ENCODE measurements around the gene MAN2A2.
"Not testable (repeated sequence)": the region's sequence is repeated elsewhere in the genome, so short reads cannot be mapped to it uniquely, and the experiment has no call there.

MAN2A2 gene

GRCh38 chr15:90921887-90922286 lies 18.8 kb downstream of the MAN2A2 start:
- no peaks in the 10 kb centered on the region for H3K4me1 ChIP-seq (ENCODE audit: control insufficient read depth, insufficient read depth, low read length)
- H3K9ac ChIP-seq (ENCODE audit: low read depth, low read length), result no peak overlapping the region
- H3K27me3 ChIP-seq (ENCODE audit: control insufficient read depth, insufficient read depth, low read length), result no peaks in the 10 kb centered on the region
- no peak overlapping the region for H3K4me3 ChIP-seq (ENCODE audit: low read depth, low read length)
- no peaks in the 10 kb centered on the region for H3K9me3 ChIP-seq (ENCODE audit: control insufficient read depth, insufficient read depth, low read length)
- H3K36me3 ChIP-seq (ENCODE audit: control insufficient read depth, insufficient read depth, low read length), result peaks cover 9% of the 10 kb centered on the region

- not testable (repeated sequence) for H3K36me3 ChIP-seq (ENCODE audit: control insufficient read depth, insufficient read depth, low read length)
Measured at GRCh38 chr15:90922712-90923322, 19.7 kb downstream of the MAN2A2 start.

GRCh38 chr15:90924375-90924774 lies 21.3 kb downstream of the MAN2A2 start:
- peaks cover 7% of the 10 kb centered on the region for H3K36me3 ChIP-seq (ENCODE audit: control insufficient read depth, insufficient read depth, low read length)
- H3K4me3 ChIP-seq (ENCODE audit: low read depth, low read length), result no peak overlapping the region
- no peaks in the 10 kb centered on the region for H3K9me3 ChIP-seq (ENCODE audit: control insufficient read depth, insufficient read depth, low read length)
- no peaks in the 10 kb centered on the region for H3K4me1 ChIP-seq (ENCODE audit: control insufficient read depth, insufficient read depth, low read length)
- no peaks in the 10 kb centered on the region for H3K27me3 ChIP-seq (ENCODE audit: control insufficient read depth, insufficient read depth, low read length)
- no peak overlapping the region for H3K9ac ChIP-seq (ENCODE audit: low read depth, low read length)

More at GRCh38 chr15:90922712-90923322, 19.7 kb downstream of the MAN2A2 start:
- H3K4me1 ChIP-seq (ENCODE audit: control insufficient read depth, insufficient read depth, low read length); H3K4me3 ChIP-seq (ENCODE audit: low read depth, low read length); H3K9ac ChIP-seq (ENCODE audit: low read depth, low read length); H3K27me3 ChIP-seq (ENCODE audit: control insufficient read depth, insufficient read depth, low read length); H3K9me3 ChIP-seq (ENCODE audit: control insufficient read depth, insufficient read depth, low read length): not testable (repeated sequence)

GRCh38 chr15:90926766-90927165 lies 23.7 kb downstream of the MAN2A2 start:
- H3K27me3 ChIP-seq (ENCODE audit: control insufficient read depth, insufficient read depth, low read length); H3K9ac ChIP-seq (ENCODE audit: low read depth, low read length); H3K36me3 ChIP-seq (ENCODE audit: control insufficient read depth, insufficient read depth, low read length); H3K4me3 ChIP-seq (ENCODE audit: low read depth, low read length); H3K9me3 ChIP-seq (ENCODE audit: control insufficient read depth, insufficient read depth, low read length); H3K4me1 ChIP-seq (ENCODE audit: control insufficient read depth, insufficient read depth, low read length): not testable (repeated sequence)

GRCh38 chr15:90928106-90928505 lies 25.0 kb downstream of the MAN2A2 start:
- H3K27me3 ChIP-seq (ENCODE audit: control insufficient read depth, insufficient read depth, low read length), result not testable (repeated sequence)

GRCh38 chr15:90929246-90930019 lies 26.3 kb downstream of the MAN2A2 start:
- peaks cover 6% of the 10 kb centered on the region for H3K4me1 ChIP-seq (ENCODE audit: control insufficient read depth, insufficient read depth, low read length)
- no peaks in the 10 kb centered on the region for H3K9me3 ChIP-seq (ENCODE audit: control insufficient read depth, insufficient read depth, low read length)
- no peaks in the 10 kb centered on the region for H3K36me3 ChIP-seq (ENCODE audit: control insufficient read depth, insufficient read depth, low read length)
- H3K9ac ChIP-seq (ENCODE audit: low read depth, low read length), result no peak overlapping the region
- H3K4me3 ChIP-seq (ENCODE audit: low read depth, low read length), result no peak overlapping the region
- H3K27me3 ChIP-seq (ENCODE audit: control insufficient read depth, insufficient read depth, low read length), result peaks cover 10% of the 10 kb centered on the region

More at GRCh38 chr15:90928106-90928505, 25.0 kb downstream of the MAN2A2 start:
- H3K9me3 ChIP-seq (ENCODE audit: control insufficient read depth, insufficient read depth, low read length); H3K9ac ChIP-seq (ENCODE audit: low read depth, low read length); H3K4me1 ChIP-seq (ENCODE audit: control insufficient read depth, insufficient read depth, low read length); H3K36me3 ChIP-seq (ENCODE audit: control insufficient read depth, insufficient read depth, low read length); H3K4me3 ChIP-seq (ENCODE audit: low read depth, low read length): not testable (repeated sequence)

- H3K36me3 ChIP-seq (ENCODE audit: control insufficient read depth, insufficient read depth, low read length), result no peaks in the 10 kb centered on the region
- H3K27me3 ChIP-seq (ENCODE audit: control insufficient read depth, insufficient read depth, low read length), result peaks cover 10% of the 10 kb centered on the region
- H3K4me3 ChIP-seq (ENCODE audit: low read depth, low read length), result no peak overlapping the region
- H3K9ac ChIP-seq (ENCODE audit: low read depth, low read length), result no peak overlapping the region
- H3K4me1 ChIP-seq (ENCODE audit: control insufficient read depth, insufficient read depth, low read length), result peaks cover 6% of the 10 kb centered on the region
- no peaks in the 10 kb centered on the region for H3K9me3 ChIP-seq (ENCODE audit: control insufficient read depth, insufficient read depth, low read length)
Measured at GRCh38 chr15:90930861-90931574, 27.9 kb downstream of the MAN2A2 start.

- peak overlapping the region; percentile 83 for H3K4me3 ChIP-seq (ENCODE audit: low read depth, low read length)
- H3K9me3 ChIP-seq (ENCODE audit: control insufficient read depth, insufficient read depth, low read length), result no peaks in the 10 kb centered on the region
- no peak overlapping the region for H3K9ac ChIP-seq (ENCODE audit: low read depth, low read length)
- peaks cover 10% of the 10 kb centered on the region for H3K27me3 ChIP-seq (ENCODE audit: control insufficient read depth, insufficient read depth, low read length)
- H3K36me3 ChIP-seq (ENCODE audit: control insufficient read depth, insufficient read depth, low read length), result no peaks in the 10 kb centered on the region
- H3K4me1 ChIP-seq (ENCODE audit: control insufficient read depth, insufficient read depth, low read length), result peaks cover 10% of the 10 kb centered on the region
Measured at GRCh38 chr15:90931575-90931827, 28.4 kb downstream of the MAN2A2 start.

GRCh38 chr15:90931828-90932659 lies 28.9 kb downstream of the MAN2A2 start, which contains the start of gene HDDC3:
Gene HDDC3 (minus strand): TSS chr15:90932549. CDS start chr15:90932540, 9 bp downstream.
- Histone ChIP-seq H3K9me3 (ENCODE audit: control insufficient read depth, insufficient read depth, low read length) (no peaks in the 10 kb centered on the region), H3K4me1 (ENCODE audit: control insufficient read depth, insufficient read depth, low read length) (peaks cover 14% of the 10 kb centered on the region), H3K9ac (ENCODE audit: low read depth, low read length) (no peak within 1 kb of the TSS), H3K4me3 (ENCODE audit: low read depth, low read length) (peak within 1 kb of the TSS; percentile 83), H3K36me3 (ENCODE audit: control insufficient read depth, insufficient read depth, low read length) (no peaks in the 10 kb centered on the region), H3K27me3 (ENCODE audit: control insufficient read depth, insufficient read depth, low read length) (peaks cover 10% of the 10 kb centered on the region)

GRCh38 chr15:90932660-90932991 lies 29.5 kb downstream of the MAN2A2 start:
- Histone ChIP-seq H3K9ac (ENCODE audit: low read depth, low read length) (no peak overlapping the region), H3K4me1 (ENCODE audit: control insufficient read depth, insufficient read depth, low read length) (peaks cover 14% of the 10 kb centered on the region), H3K4me3 (ENCODE audit: low read depth, low read length) (no peak overlapping the region), H3K36me3 (ENCODE audit: control insufficient read depth, insufficient read depth, low read length) (no peaks in the 10 kb centered on the region), H3K9me3 (ENCODE audit: control insufficient read depth, insufficient read depth, low read length) (no peaks in the 10 kb centered on the region), H3K27me3 (ENCODE audit: control insufficient read depth, insufficient read depth, low read length) (peaks cover 10% of the 10 kb centered on the region)

- peaks cover 10% of the 10 kb centered on the region for H3K27me3 ChIP-seq (ENCODE audit: control insufficient read depth, insufficient read depth, low read length)
- no peaks in the 10 kb centered on the region for H3K9me3 ChIP-seq (ENCODE audit: control insufficient read depth, insufficient read depth, low read length)
- H3K9ac ChIP-seq (ENCODE audit: low read depth, low read length), result no peak overlapping the region
- peaks cover 14% of the 10 kb centered on the region for H3K4me1 ChIP-seq (ENCODE audit: control insufficient read depth, insufficient read depth, low read length)
- no peak overlapping the region for H3K4me3 ChIP-seq (ENCODE audit: low read depth, low read length)
- H3K36me3 ChIP-seq (ENCODE audit: control insufficient read depth, insufficient read depth, low read length), result peaks cover 1% of the 10 kb centered on the region
Measured at GRCh38 chr15:90933301-90933700, 30.2 kb downstream of the MAN2A2 start.
